PFSK-1 (cell line): ENCODE data around the gene COLQ.

Experiments used
- FOXP2 ChIP-seq: optimal IDR thresholded peaks from 2 replicates; pipeline ENCODE3; 2011; ENCODE audit warnings: borderline replicate concordance, control low read depth, inconsistent platforms; ENCODE audit not compliant: insufficient read depth; ENCODE audit errors: extremely low read length, extremely low read depth
- POLR2AphosphoS5 ChIP-seq: IDR thresholded peaks from 2 replicates; pipeline ENCODE4 v1.6.1; 2012; ENCODE audit warnings: low read depth, mild to moderate bottlenecking, control low read depth, low read length, moderate library complexity
- REST ChIP-seq, 2 experiments: IDR thresholded peaks; 2 replicates each; pipeline versions ENCODE4 v1.6.1 to v1.8.0; 2011 to 2012; ENCODE audit warnings: low read depth in 2 of 2, low read length in 2 of 2, control low read depth in 1 of 2, inconsistent platforms in 1 of 2, mild to moderate bottlenecking in 1 of 2, moderate library complexity in 1 of 2; ENCODE audit not compliant: insufficient read depth in 1 of 2
- SIN3A ChIP-seq: IDR thresholded peaks from 2 replicates; pipeline ENCODE4 v1.6.1; 2012; ENCODE audit warnings: mild to moderate bottlenecking, low read length, moderate library complexity, borderline replicate concordance; ENCODE audit not compliant: insufficient read depth
- TAF1 ChIP-seq: IDR thresholded peaks from 2 replicates; pipeline ENCODE4 v1.6.1; 2012; ENCODE audit warnings: low read length, control low read depth, borderline replicate concordance; ENCODE audit not compliant: insufficient read depth

COLQ gene

GRCh38 chr3:15476378-15476777 lies 45.1 kb downstream of the COLQ start:
- no peak for TF ChIP-seq SIN3A
- no peak for TF ChIP-seq POLR2AphosphoS5
- TF ChIP-seq REST (IDR thresholded peaks at IDR 0.05; ENCODE audit: insufficient read depth in 1 of 2, low read depth in 2 of 2, low read length in 2 of 2) = no peak
- no peak for TF ChIP-seq FOXP2
- no peak for TF ChIP-seq TAF1

GRCh38 chr3:15475161-15475560 lies 46.3 kb downstream of the COLQ start:
- TF ChIP-seq TAF1 (no peak), FOXP2 (no peak), POLR2AphosphoS5 (no peak), REST (IDR thresholded peaks at IDR 0.05; ENCODE audit: insufficient read depth in 1 of 2, low read depth in 2 of 2, low read length in 2 of 2) (no peak), SIN3A (no peak)

GRCh38 chr3:15471861-15472260 lies 49.6 kb downstream of the COLQ start:
- TF ChIP-seq REST (IDR thresholded peaks at IDR 0.05; ENCODE audit: insufficient read depth in 1 of 2, low read depth in 2 of 2, low read length in 2 of 2) (no peak), FOXP2 (no peak), POLR2AphosphoS5 (no peak), TAF1 (no peak), SIN3A (no peak)

GRCh38 chr3:15470849-15471248 lies 50.7 kb downstream of the COLQ start:
- no peak for TF ChIP-seq SIN3A
- no peak for TF ChIP-seq REST (IDR thresholded peaks at IDR 0.05; ENCODE audit: insufficient read depth in 1 of 2, low read depth in 2 of 2, low read length in 2 of 2)
- TF ChIP-seq POLR2AphosphoS5 = no peak
- TF ChIP-seq TAF1 = no peak
- no peak for TF ChIP-seq FOXP2

GRCh38 chr3:15470261-15470660 lies 51.2 kb downstream of the COLQ start:
- no peak for TF ChIP-seq SIN3A
- no peak for TF ChIP-seq POLR2AphosphoS5
- no peak for TF ChIP-seq TAF1
- no peak for TF ChIP-seq FOXP2
- TF ChIP-seq REST (IDR thresholded peaks at IDR 0.05; ENCODE audit: insufficient read depth in 1 of 2, low read depth in 2 of 2, low read length in 2 of 2) = no peak
